IMR-90 (cell line): ENCODE data around the gene CDC6.

Experiments
- POLR2A ChIP-seq: IDR thresholded peaks from 2 replicates; pipeline ENCODE4 v1.6.1; 2012; ENCODE audit warnings: mild to moderate bottlenecking, low read depth, low read length
- RAD21 ChIP-seq: IDR thresholded peaks from 2 replicates; pipeline ENCODE4 v1.6.1; 2012; ENCODE audit warnings: low read length, improper control_type of control experiment
- TF ChIP-seq, protein P1 (sequence below): conservative IDR thresholded peaks from 2 replicates; pipeline ENCODE4 v1.5.1; 2012; ENCODE audit warnings: mild to moderate bottlenecking, low read depth, low read length, improper control_type of control experiment

GRCh38 chr17:40321961-40322357, 34.3 kb downstream of the CDC6 start:
- TF ChIP-seq, protein P1, sequence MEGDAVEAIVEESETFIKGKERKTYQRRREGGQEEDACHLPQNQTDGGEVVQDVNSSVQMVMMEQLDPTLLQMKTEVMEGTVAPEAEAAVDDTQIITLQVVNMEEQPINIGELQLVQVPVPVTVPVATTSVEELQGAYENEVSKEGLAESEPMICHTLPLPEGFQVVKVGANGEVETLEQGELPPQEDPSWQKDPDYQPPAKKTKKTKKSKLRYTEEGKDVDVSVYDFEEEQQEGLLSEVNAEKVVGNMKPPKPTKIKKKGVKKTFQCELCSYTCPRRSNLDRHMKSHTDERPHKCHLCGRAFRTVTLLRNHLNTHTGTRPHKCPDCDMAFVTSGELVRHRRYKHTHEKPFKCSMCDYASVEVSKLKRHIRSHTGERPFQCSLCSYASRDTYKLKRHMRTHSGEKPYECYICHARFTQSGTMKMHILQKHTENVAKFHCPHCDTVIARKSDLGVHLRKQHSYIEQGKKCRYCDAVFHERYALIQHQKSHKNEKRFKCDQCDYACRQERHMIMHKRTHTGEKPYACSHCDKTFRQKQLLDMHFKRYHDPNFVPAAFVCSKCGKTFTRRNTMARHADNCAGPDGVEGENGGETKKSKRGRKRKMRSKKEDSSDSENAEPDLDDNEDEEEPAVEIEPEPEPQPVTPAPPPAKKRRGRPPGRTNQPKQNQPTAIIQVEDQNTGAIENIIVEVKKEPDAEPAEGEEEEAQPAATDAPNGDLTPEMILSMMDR, result no peak
- no peak for TF ChIP-seq POLR2A
- TF ChIP-seq RAD21, result no peak
